Omental fat pad (tissue), 4 donors: Measurements from ENCODE around the gene ZNF462. TPM values are rescaled to one million over a fixed set of nuclear protein-coding genes. Genes with fewer than 3 reads are reported as not detected.

ENCODE experiments used
- ATAC-seq: fragments of 150-250 bp; one replicate; pipeline ENCODE4 v1.9.1; 2016; ENCODE audit warnings: mild to moderate bottlenecking, moderate library complexity; ENCODE audit not compliant: low FRiP score
- DNase-seq: peaks from one replicate; pipeline ENCODE4 v3.0.0-alpha.2; 2019; ENCODE audit warnings: low spot score
- total RNA-seq, 4 donors: library from RNA; depleted of rRNA; stranded (reverse); fragments of >200 nt; gene quantifications; one replicate each; pipeline ENCODE4 v1.1.0, GENCODE V29; 2016
- TF ChIP-seq, protein P1 (sequence below), 3 donors: fragments of 450-650 bp; IDR thresholded peaks; one replicate each; pipeline ENCODE4 v1.5.1; 2016 to 2017; ENCODE audit warnings: antibody characterized with exemption in 3 of 3, mild to moderate bottlenecking in 3 of 3, moderate library complexity in 2 of 3

ZNF462 gene
- total RNA-seq, 4 donors from 2014 or later = 16.2 to 18.5 (median 16.7) TPM

DNA sequence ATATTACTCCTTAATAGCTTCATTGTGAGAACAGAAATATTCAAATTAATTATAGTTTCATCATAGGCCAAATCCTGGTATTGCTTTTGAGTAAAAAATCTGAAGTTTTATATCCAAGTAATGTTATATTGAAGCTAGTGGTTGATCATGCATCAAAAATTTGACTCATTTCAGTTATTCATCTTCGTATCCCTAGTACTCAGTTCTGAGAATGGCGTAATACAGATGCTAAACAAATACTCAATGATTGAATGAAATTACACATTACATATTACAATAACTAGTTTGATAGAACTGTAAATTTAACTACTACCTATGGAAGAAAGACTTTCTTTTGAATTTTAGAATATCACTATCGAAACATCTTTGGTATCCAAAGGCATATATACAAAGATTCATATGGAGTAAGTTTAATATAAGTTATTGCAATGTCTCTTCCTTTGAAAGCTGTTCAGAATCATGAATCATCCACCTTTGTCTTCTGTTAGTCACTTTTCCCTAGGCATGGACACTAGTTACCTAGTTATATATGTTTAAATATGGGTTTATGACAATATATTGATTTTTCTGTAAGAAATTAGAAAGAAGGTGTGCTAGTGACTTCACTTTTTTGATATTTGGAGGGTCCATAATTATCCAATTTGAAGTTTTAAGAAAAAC lies 5.0 kb upstream of the ZNF462 start:
- ATAC-seq = no peak
- TF ChIP-seq, protein P1, sequence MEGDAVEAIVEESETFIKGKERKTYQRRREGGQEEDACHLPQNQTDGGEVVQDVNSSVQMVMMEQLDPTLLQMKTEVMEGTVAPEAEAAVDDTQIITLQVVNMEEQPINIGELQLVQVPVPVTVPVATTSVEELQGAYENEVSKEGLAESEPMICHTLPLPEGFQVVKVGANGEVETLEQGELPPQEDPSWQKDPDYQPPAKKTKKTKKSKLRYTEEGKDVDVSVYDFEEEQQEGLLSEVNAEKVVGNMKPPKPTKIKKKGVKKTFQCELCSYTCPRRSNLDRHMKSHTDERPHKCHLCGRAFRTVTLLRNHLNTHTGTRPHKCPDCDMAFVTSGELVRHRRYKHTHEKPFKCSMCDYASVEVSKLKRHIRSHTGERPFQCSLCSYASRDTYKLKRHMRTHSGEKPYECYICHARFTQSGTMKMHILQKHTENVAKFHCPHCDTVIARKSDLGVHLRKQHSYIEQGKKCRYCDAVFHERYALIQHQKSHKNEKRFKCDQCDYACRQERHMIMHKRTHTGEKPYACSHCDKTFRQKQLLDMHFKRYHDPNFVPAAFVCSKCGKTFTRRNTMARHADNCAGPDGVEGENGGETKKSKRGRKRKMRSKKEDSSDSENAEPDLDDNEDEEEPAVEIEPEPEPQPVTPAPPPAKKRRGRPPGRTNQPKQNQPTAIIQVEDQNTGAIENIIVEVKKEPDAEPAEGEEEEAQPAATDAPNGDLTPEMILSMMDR (IDR thresholded peaks at IDR 0.05) = no peak
- DNase-seq = no peak

DNA sequence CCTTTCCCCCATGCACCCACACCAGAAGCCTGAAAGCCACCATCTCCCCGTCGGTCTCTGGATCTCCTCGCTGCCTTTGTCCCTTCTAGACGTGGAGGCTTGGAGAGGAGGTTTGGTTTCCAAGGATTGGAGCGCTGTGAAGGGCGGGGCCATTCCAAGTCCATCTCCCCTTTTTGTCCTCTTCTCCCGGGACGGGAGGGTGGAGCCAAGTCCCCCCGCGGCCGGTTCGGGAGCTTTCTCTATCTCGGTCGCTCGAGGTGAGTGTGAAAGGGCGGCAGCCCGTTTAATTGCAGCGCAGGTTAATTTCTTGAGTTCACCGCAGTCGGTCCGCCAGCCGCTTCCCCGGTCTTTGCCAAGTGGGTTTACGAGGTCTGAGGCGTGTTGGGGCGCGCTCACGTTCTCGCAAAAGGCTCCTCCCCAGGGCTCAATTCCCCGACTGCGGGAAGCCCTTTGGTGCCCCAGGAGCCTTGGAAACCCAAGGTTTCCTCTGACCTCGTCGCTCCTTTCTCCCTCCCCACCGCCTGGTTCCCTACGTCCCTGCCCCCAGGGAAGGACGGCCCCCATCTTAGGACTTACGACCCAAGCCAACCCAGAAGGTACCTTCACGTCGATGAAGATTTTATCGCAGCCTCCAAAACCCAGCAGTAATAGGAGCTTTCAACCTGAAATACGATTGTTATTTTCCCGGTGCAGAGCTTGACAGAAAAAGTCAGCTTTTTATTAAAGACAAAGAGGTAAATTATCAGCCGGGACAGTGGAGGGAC lies 2.8 kb upstream of the ZNF462 start:
- TF ChIP-seq, protein P1 (IDR thresholded peaks at IDR 0.05) = no peak
- DNase-seq = no peak
- no peak for ATAC-seq

GRCh38 chr9:106860721-106861639 lies 2.0 kb upstream of the ZNF462 start:
- ATAC-seq (no peak), DNase-seq (no peak)
- TF ChIP-seq, protein P1 (IDR thresholded peaks at IDR 0.05) = no peak

DNA sequence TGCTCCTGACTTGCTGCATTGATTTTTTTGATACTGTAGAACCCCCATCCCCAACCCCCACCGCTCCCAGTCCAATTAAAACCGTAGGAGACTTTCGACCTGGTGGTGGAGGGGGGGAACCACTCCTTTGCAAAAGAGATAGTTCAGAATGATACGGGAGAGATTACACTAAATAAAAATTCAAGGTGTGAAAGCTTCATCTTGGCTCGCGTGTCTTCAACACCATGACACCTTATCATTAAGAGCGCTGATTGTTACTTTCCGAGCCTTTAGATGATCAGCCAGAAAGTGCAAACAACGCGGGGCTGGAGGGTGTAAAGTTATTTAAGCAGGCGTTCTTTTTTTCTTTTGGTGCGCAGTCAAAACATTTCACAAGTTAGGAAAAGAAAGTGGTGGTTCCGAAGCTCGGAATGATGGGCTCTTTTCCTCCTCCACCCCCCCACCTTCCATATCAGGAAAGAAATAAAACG lies 1.3 kb upstream of the ZNF462 start:
- TF ChIP-seq, protein P1 (IDR thresholded peaks at IDR 0.05) = no peak
- no peak for DNase-seq

DNA sequence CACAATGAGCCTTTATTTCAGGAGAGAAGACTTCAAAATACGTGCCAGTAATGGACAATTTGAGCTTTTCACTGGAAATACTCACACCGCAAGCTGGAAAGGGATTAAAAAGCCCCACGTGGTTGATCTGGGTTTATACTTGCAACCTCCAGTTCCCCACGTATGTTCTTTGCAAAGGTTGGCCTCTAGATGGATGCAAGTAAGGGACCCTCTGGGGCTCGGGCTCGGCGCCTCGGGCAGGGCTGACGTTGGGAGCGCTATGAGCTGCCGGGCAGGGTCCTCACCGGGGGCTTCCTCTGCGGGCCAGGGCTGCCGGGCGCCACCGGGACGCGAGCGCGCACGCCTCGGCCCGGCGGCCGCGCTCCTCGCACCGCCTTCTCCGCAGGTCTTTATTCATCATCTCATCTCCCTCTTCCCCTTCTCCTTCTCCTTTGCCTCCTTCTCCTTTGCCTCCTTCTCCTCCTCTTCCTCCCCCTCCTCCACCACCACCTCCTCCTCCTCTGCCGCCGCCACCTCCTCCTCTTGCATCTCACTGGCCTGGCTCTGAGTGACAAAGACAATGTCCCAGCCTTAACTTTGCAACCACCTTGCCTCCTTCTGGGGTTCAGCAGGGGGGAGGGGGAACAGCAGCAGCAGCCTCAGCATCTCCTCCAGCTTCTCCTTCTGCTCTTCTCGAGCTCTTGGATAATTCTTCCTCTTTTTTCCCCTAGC lies 701 bp upstream of the ZNF462 start:
- peak; percentile 1 for ATAC-seq
- no peak for DNase-seq
- TF ChIP-seq, protein P1 (IDR thresholded peaks at IDR 0.05) = no peak

More for the DNA sequence above, 1.3 kb upstream of the ZNF462 start:
- ATAC-seq = no peak
